GDM1 (cell line): ENCODE results near the gene DPCD.

Source experiments
- DNase-seq: peaks from one replicate; lab custom pipeline; 2025; lab: John Stamatoyannopoulos, UW

Gene DPCD

GRCh38 chr10:101585841-101586240 lies 2.3 kb upstream of the DPCD start:
- DNase-seq: no peak

DNA sequence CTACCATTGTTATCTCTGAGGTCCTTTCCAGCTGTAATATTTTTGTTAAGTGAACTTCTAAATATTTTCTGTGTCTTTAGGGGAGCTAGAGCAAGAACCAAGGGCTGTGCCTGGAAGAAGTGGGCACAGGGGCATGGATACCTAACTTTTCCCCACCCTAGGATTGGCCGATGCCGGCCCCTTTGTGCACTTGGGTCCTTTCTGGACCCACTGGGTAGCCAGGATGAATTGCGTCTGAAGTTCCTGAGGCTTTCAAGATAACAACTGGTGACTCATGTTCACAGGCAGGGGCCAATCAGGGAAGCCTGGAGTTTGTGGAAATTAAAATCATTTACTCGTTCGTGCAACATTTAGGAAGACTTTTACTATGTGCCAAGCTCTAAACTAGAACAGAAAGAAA lies 758 bp downstream of the DPCD start:
- no peak for DNase-seq

GRCh38 chr10:101593331-101593730 lies 5.2 kb downstream of the DPCD start:
- peak; percentile 36 for DNase-seq

- DNase-seq: no peak
These were observed 7.7 kb downstream of the DPCD start for GRCh38 chr10:101595591-101596433.

DNA sequence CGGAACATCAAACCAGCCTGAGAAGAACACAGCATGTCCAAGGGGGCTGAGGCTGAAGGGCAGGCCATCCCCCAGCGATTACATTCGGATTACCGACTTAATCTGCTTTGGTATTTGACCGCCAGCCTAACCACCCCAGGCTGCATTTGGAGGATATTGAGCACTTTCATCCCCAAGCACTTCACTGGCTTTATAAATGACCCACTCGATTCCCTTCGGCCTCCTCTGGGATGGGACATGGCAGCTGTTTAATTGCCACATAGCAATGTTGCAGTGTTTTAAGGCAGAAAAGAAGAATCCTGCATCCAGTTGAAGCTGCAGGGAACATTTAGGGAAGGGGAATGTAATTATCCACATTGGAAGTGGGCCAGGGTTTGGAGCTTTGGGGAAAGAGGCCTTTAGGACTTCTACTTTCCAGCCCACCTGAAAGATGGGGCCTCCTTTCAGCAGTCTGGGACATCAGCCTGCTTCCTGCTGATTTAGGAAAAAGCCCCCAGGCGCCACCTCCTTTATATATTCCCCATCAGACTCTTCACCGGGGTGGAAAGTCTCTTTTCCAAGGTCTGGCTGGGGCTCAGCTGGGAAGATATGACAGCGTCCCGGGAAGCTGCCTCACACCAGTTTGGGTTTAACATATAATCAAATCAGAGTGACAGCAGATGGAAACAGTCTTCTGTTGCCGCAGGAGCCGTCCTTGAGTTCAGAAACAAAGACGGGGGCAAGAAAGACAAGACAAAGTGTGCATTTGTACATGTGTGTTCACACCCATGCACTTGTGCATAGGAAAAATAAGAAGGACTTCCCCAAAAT lies 9.2 kb downstream of the DPCD start:
- no peak for DNase-seq

DNA sequence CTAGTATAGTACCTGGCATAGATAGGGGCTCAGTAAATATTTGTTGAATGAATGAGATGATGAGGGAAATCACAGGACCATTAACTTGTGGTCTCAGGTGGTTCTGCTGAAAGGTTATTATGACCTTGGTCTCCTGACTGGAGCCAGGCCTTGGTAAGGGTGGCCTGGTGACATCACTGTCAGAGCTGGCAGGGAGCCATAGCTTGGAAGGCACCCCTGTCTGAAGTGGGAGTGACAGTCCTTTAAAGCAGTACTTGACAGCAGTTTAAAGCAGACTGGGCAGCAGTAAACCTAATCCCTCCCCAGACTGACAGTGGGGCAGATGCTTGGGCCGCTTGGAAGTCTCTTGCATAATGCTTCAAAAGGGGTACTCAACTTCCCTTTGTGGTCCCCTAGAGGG lies 13.4 kb downstream of the DPCD start:
- DNase-seq: no peak

DNA sequence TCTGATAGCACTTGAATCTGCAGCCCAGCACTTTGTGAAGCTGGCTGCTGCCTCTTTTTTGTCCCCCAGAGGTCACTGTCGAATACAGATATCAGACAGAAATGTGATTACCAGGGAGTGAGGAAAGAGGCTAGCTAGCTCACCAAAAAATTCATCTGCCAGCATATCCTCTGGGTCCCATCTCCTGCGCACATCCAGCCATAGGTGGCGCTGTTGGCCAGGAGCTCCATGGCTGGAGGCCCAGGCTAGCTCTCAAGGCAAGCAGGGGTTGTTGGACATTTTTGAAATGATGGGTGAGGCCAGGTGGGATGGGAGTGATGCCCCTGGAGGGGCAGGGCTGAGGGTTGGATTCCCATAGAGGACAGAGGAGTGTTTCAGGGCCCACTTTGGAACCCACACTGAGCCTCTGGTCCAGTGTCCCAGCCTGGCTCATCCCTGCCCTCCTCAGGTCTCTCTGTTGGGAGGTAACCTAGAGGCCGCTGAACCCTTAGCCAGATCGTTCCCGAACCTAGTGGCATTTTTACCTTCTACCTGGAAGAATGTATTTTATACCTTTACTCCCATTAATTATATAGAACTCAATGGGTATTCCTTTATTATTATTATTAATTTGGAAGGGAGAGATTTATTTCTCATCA lies 14.8 kb downstream of the DPCD start:
- peak; percentile 73 for DNase-seq

DNA sequence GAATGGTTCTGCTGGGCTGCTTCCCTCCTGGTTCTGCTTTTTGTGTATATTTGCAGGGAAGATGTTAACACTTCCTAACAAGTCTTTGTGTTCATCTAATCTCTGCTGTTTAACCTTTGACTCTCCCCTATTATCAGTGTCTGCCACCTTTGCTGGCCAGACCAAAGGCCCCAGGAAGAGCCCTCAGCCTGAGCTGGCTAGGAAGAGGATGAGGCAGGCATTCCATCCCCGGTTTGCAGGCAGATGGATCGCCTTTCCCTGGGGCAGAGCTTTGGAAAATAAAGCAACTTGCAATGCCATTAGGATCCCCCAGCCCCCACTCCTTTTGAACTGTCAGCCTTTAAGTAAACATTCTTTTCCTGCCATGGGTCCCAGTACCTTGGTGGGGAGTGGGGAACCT lies 19.0 kb downstream of the DPCD start:
- no peak for DNase-seq

GRCh38 chr10:101609481-101609880 lies 21.4 kb downstream of the DPCD start:
- DNase-seq: no peak

GRCh38 chr10:101611096-101611905 lies 23.2 kb downstream of the DPCD start:
- DNase-seq: no peak

GRCh38 chr10:101612086-101612485 lies 24.0 kb downstream of the DPCD start:
- no peak for DNase-seq

- DNase-seq: no peak
These were observed 24.8 kb downstream of the DPCD start for GRCh38 chr10:101612872-101613271.

DNA sequence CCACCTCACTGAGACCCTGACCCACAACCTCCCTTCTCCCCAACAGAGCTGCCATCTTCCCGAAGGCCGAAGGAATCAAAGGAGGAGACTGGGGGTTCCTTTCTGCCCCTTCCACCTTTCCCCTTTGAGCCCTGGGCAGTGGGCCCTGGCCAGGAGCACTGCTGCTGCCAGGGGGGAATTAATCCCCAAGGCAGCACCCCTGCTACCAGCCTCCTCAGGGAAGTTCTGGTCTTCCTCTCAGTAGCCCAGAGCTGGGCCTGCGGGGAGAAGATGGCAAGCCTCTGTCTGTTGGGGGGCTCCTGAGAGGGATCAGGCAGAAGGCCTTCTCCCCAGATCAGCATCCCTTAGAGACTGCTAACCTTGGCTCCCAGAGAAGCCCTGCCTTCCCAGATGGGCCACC lies 25.5 kb downstream of the DPCD start:
- no peak for DNase-seq

- no peak for DNase-seq
These were observed 26.8 kb downstream of the DPCD start for GRCh38 chr10:101614663-101615524.

DNA sequence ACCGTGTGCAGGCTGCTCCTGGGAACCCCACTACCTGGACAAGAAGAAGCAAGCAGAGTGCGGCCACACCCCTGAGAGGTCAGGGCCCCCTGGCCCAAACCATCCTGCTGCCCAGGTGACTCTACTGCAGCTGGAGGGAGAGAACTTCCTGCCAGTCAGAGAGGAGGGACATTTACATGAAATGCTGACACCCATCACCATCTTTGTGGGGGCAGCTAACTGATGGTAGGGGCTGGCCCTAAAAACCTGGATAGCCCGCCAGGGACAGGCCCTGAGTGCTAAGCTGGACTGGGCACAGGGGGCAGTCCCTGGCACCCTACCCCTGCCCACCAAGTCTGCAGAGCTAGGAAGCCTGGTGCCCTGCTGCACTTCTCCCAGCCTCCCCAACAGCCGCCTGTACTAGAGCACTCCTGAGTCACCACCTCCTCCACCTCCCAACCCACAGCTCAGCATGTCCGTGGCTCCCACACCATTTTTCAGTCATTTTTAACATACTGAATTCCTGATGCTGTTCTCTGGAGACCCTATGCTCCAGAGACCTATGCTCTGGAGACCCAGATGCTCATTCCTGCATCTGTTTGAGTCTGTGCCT lies 27.5 kb downstream of the DPCD start:
- no peak for DNase-seq

GRCh38 chr10:101616415-101617101 lies 28.4 kb downstream of the DPCD start:
- no peak for DNase-seq

DNA sequence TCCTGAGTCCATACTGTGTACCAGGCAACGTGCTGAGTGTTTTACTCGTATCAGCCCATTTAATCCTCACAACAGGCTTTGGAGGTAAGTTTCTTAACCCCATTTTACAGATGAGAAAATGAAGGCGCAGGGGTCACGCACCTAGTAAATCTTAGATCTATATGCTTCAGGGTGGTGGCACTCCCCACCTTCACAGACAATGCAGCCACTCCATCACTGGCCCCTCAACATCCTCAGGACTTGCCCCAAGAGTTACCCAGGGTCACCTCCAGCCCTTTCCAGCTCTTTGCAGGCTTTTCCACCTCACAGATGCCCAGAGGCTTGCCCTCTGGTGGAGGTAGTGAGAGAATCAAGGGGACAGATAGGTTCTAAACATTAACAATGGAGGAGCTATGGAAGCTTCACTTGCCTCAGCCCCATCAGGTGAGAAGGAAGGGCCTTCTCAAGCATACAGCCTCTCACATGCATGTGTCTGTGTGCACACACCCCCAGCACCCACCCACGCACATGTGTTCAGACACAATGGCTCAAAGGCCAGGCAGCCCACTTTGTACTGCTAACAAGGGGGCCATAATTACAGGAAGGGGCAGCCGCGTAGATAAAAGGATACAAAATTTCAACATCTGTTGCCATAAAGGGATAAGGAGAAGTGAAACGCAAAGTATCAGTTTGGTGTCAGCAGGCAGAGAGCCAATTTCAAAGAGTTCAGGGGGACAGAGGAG lies 29.1 kb downstream of the DPCD start:
- DNase-seq: no peak

DNA sequence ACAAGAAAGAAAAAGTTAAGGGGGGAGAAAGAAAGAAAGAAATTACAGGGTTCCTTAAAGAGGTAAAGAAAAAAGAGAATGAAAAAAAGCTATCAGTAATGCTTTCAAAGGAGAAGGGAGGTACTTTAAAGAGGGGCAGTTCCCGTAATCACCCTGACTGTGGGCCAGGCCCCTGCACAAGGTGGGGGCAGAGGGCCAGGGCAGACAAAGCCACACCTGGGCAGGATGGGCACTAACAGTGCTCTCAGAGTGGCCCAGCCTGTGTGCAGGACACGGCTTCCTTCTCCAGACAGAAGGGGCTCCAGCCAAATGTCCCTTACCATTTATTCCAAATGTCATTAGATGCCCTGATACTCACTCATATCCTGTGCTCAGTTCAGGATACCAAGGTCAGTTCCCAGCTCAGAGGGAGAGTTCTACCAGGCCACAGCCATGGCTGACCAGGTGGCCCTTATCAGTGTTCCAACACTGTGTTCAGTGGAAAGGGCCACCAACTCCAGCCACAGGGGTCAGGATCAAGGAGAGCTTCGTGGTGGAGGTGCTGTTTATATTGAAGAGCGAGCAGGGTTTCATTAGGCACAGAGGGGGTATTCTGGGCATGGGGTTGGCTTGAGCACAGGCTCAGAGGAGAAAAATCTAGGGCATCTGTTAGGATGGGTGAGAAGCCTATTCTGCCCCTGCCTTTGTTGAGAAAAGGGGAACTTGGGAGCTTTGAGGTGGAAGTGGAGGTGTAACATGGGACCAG lies 29.9 kb downstream of the DPCD start:
- DNase-seq: no peak

DNA sequence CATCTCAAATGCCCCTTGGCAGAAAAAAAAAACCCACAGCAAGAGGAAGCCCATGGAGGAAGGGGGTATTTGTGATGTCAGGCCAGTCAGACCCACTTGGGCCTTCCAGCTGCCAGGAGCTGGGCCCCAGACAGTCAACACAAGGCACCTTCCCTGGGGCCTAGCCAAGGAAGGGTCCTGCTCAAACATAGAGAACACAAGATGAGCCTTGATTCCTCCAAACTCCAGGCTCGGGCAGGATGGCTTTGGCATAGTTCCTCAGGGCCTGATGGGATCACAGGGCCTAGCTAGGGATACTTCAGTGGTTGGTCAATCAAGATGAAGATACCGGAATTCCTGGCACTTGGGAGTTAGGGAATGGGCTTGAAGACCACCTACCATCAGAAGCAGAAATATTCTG lies 30.8 kb downstream of the DPCD start:
- no peak for DNase-seq
